ENCODE measurements around the gene AZIN2. TPM values are rescaled to one million over a fixed set of nuclear protein-coding genes. Genes with fewer than 3 reads are reported as not detected.
A peak's percentile ranks its signal among the peaks of the same experiment; 100 is the strongest.
"Not testable (repeated sequence)": the region's sequence is repeated elsewhere in the genome, so short reads cannot be mapped to it uniquely, and the experiment has no call there.

Gene AZIN2
- total RNA-seq, 2 donors from 2014 or later = 1.2 to 2.1 TPM

DNA sequence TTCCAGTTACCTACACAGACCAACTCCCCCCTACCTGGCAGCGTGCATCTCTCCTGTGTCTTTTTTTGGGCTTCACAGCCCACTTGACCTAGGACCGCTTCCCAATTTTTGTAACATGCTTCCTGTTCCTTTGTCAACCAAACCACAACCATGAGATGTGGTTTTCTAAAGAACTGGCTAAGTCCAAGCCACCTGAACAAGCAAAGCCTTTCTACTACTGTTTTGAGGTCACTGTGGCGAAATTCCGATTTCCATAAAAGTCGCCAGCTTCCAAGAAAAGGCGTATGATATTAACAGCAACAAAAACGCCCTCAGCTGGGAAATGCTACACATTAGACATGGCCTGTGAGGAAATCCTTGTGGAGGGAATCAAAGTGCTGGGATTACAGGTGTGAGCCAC, 31.6 kb upstream of the AZIN2 start:
- DNase-seq (ENCODE audit: low spot score in 2 of 2) (no peak), ATAC-seq (no peak)
- H3K27ac Mint-ChIP-seq = no peak overlapping the region

DNA sequence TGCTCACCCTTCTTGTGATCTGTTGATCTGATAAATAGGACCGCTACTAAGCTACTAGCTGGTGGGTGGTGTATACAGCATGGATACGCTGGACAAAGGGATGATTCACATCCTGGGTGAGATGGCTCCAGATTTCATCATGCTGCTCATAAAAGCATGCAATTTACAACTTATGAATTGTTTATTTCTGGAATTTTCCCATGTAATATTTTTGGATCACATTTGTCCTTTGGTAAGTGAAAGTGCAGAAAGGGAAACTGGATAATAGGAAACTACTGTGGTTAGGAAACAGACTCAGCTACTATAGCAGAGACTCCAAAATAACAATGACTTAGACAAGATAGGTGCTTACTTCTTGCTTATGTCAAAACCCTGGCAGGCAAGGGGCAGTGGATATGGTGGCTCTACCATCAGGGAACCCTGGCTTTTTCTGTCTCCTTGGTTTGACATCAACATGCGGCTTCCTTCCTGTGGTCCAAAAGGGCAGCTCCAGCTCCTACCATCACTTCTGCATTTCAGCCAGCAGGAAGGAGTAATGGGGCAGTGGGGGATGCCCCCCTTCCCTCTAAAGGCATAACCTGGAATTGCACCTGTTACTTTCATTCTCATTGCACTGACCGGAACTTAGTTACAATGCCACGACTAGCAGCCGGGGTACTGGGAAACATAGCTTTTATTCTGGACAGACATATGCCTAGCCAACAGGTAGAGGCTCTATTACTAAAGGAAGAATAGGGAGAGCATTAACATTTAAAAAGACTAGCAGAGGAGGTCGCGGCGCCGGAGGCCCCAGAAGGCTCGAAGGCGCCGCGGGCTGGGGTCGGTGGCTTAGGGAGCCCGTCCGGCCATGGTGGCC, 30.5 kb upstream of the AZIN2 start:
- no peak for DNase-seq (ENCODE audit: low spot score in 2 of 2)
- ATAC-seq = peak in 1 of 2 donors; percentile 11
- Mint-ChIP-seq H3K9me3 (no peaks in the 10 kb centered on the region), H3K36me3 (no peaks in the 10 kb centered on the region), H3K27ac (no peak overlapping the region)

More for the DNA sequence above, 31.6 kb upstream of the AZIN2 start:
- Mint-ChIP-seq H3K36me3 (no peaks in the 10 kb centered on the region), H3K9me3 (no peaks in the 10 kb centered on the region)

DNA sequence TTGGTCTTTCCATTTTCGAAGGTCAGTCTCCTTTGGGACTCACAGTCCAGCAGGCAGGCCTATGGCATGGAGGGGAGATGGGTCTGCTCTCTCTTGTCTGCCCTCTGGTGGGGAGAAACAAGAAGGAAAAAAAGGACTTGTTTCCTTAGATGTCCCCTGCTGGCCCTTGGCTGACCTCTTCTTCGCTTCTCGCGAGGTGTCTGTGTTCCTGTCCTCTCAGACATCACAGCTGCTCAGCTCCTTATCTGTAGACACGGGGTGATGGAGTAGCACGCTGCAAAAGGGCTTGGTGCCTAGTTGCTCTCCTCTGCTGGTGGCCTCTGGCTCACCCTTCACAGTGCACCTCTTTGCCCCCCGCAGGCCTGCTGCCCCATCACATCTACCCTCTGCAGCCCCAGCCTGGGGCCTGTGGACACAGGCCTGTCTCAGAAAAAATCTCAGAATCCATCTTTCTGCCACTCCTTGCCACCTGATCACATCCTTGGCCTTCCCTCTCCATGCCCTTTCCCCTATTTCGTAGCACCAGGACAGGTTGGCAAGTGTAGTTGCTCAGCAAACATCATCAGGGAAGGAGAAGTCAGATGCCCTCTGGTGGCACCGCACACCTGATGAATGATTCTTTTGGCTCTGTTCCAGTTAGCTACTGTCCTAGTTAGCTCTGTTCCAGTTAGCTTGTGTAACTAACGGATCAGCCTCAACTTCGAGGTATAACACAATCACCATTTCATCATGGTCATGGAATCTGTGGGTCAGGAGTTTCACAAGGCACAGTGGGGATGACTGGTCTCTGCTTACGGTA, 25.5 kb upstream of the AZIN2 start:
- Mint-ChIP-seq H3K27ac (no peak overlapping the region), H3K36me3 (no peaks in the 10 kb centered on the region), H3K9me3 (peaks cover 0 to 3% of the 10 kb centered on the region in 2 donors)
- ATAC-seq (peak; percentile 77 to 78), DNase-seq (ENCODE audit: low spot score in 2 of 2) (peak in 1 of 2 donors; percentile 29)

DNA sequence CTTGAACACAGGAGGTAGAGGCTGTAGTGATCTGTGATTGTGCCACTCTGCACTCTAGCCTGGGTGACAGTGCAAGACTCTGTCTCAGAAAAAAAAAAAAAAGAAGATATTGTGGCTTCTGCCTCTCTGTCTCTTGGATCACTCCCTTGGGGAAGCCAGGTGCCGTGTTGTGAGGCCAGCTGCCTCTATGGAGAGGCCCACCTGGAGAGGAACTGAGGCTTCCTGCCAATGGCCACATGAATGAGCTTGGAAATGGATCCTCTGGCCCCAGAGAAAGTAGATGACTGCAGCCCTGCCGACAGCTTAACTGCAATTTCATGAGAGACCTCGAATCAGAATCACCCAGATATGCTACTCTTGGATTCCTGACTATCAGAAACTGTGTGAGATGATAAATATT, 24.5 kb upstream of the AZIN2 start:
- Mint-ChIP-seq H3K9me3 (peaks cover 0 to 3% of the 10 kb centered on the region in 2 donors), H3K36me3 (no peaks in the 10 kb centered on the region), H3K27ac (no peak overlapping the region)
- no peak for DNase-seq (ENCODE audit: low spot score in 2 of 2)
- no peak for ATAC-seq

DNA sequence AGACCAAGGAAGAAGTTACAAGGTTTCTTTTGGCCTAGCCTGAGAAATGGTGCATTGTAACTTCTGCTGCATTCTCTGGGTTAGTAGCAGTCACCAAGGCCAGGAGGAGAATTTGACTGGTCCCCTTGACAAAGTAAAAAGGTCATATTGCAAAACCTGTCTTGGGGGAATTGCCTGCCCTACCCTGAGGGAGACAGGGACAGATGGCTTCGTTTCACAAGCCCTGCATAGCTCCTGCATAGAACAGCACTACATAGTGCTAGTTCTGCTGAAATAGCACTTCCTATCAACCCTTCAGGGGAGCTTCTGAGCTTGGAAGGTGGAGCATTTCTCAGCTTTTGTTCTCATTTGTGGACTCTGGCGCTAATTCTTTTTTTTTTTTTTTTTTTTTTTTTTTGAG, 23.9 kb upstream of the AZIN2 start:
- Mint-ChIP-seq H3K36me3 (peaks cover 5% of the 10 kb centered on the region in 2 donors), H3K9me3 (peaks cover 0 to 9% of the 10 kb centered on the region in 2 donors)

DNA sequence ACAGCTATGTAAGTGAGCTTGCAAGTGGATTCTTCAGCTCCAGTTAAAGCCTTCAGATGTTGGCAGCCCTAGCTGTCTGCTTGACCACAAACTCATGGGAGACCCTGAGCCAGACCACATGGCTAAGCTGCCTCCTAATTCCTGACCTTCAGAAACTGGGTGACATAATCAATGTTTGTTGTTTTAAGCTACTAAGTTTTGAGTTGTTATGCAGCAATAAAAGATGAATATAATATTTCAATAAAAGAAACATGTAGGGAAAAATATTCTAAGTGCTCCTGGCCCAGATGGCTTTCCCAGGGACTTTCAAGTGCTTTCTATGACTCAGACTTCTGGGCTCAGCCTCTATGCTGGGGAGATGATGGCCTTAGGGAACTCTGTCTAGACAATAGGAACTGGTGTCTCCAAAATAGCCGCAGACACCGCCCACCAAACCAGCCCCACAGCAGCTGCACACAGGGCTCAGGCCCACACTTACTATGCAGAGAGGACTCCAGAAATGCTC, 20.3 kb upstream of the AZIN2 start:
- no peak overlapping the region for H3K27ac Mint-ChIP-seq
- peaks cover 25 to 35% of the 10 kb centered on the region in 2 donors for H3K9me3 Mint-ChIP-seq
- peaks cover 33 to 36% of the 10 kb centered on the region in 2 donors for H3K36me3 Mint-ChIP-seq
- DNase-seq (ENCODE audit: low spot score in 2 of 2) = no peak
- ATAC-seq = no peak

More for the DNA sequence above, 23.9 kb upstream of the AZIN2 start:
- H3K27ac Mint-ChIP-seq = no peak overlapping the region
- DNase-seq (ENCODE audit: low spot score in 2 of 2) (no peak), ATAC-seq (no peak)

DNA sequence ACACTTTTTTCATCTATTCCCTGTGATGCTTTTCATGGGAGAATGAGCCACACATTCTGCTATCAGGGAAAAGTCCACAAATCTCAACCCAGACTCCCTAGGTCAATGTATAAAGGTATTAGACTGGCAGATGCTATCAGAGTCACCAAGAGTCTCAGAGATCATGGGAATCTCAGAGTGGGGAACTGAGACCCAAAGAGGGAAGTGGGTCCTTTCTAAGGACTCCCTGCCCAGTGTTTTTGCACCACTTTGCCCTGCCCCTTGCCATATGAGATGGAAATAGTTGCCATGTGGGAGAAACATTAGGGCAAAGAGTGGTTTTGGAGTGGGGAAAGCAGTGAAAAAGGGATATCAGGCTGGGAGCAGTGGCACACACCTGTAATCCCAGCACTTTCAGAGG, 19.1 kb upstream of the AZIN2 start:
- H3K36me3 Mint-ChIP-seq = peaks cover 36 to 40% of the 10 kb centered on the region in 2 donors
- peaks cover 26 to 39% of the 10 kb centered on the region in 2 donors for H3K9me3 Mint-ChIP-seq
- ATAC-seq = no peak
- H3K27ac Mint-ChIP-seq = no peak overlapping the region
- DNase-seq (ENCODE audit: low spot score in 2 of 2) = no peak

DNA sequence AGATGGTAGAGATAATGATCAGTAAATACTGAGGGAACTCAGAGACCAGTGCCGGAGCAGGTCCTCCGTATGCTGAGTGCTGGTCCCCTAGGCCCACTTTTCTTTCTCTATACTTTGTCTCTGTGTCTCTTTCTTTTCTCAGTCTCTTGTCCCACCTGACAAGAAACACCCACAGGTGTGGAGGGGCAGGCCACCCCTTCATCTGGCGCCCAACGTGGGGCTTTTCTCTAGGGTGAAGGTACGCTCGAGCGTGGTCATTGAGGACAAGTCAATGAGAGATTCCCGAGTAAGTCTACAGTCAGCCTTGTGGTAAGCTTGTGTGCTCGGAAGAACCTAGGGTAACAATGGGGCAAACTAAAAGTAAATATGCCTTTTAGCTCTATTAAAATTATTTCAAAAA, 16.7 kb upstream of the AZIN2 start:
- Mint-ChIP-seq H3K36me3 (peaks cover 46 to 50% of the 10 kb centered on the region in 2 donors), H3K9me3 (peaks cover 35 to 45% of the 10 kb centered on the region in 2 donors)
- DNase-seq (ENCODE audit: low spot score in 2 of 2) = not testable (repeated sequence)

DNA sequence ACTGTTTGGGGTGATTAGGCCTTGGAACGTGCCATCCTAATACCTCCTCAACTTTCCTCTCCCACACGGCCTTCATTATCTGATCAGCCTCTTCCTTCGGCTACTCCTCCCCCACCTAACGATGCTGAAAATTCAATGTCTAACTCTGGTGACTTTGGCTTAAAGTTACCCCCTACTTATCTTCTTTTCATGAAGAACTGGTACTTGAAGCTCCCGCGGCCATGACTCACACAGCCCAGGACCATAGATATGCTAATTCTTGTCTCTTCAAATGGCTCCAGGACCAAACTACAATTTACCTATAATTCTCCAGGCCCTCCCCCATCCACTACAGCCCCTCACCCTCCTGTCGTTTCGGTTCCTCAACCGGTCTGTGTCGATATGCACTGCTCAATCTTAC, 15.7 kb upstream of the AZIN2 start:
- no peak for ATAC-seq
- peaks cover 35 to 45% of the 10 kb centered on the region in 2 donors for H3K9me3 Mint-ChIP-seq

More for the DNA sequence above, 16.7 kb upstream of the AZIN2 start:
- ATAC-seq, H3K27ac Mint-ChIP-seq: not testable (repeated sequence)

DNA sequence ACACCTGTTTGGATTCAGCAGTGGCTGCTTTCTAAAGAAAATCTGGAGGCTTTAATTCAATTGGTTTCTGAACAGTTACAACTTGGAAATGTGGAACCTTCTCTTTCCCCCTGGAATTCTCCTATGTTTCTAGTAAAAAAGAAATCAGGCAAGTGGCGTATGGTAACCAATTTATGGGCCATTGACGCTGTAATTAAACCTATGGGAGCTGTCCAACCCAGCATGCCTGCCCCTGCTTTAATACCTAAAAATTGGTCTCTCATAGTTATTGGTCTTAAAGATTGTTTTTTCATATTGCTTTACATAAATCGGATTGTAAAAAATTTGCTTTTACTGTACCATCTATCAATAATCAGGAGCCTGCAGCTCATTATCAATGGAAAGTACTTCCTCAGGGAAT, 14.5 kb upstream of the AZIN2 start:
- peaks cover 35 to 45% of the 10 kb centered on the region in 2 donors for H3K9me3 Mint-ChIP-seq
- DNase-seq (ENCODE audit: low spot score in 2 of 2); ATAC-seq; H3K27ac Mint-ChIP-seq: not testable (repeated sequence)
- peaks cover 46 to 50% of the 10 kb centered on the region in 2 donors for H3K36me3 Mint-ChIP-seq

More for the DNA sequence above, 15.7 kb upstream of the AZIN2 start:
- Mint-ChIP-seq H3K27ac (no peak overlapping the region), H3K36me3 (peaks cover 46 to 50% of the 10 kb centered on the region in 2 donors)
- DNase-seq (ENCODE audit: low spot score in 2 of 2) = no peak

DNA sequence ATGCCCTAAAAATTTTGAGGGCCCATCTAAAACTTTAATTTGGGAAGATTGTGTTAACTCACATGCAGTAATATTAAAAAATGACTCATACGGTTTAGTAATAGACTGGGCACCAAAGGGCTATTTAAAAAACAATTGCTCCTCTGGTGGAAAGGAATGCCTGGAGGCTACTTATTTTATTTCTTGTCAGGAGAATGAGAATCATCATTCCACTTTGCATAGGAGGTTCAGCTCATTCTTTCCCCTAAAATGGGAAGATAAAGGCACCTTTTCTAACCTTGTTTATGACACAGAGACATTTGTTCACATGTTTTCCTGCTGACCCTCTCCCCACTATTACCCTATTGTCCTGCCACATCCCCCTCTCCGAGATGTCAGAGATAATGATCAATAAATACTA, 12.8 kb upstream of the AZIN2 start:
- peaks cover 34 to 36% of the 10 kb centered on the region in 2 donors for H3K36me3 Mint-ChIP-seq
- DNase-seq (ENCODE audit: low spot score in 2 of 2); H3K27ac Mint-ChIP-seq; ATAC-seq: not testable (repeated sequence)
- peaks cover 28 to 34% of the 10 kb centered on the region in 2 donors for H3K9me3 Mint-ChIP-seq

DNA sequence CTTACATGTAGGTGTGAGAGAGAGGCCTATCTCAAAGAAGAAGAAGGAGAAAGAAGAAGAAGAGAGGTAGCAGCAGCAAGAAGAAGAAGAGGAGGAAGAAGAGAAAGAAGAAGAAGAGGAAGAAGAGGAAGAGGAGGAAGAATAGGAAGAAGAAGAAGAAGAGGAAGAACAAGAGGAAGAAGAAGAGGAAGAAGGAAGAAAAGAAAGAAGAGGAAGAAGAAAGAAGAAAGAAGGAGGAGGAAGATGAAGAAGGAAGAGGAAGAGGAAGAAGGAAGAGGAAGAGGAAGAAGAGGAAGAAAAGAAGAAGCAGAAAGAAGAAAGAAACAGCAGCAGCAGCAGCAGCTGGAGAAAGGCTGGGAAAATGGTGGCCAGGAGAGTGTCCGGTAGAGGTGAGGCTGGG, 10.3 kb upstream of the AZIN2 start:
- DNase-seq (ENCODE audit: low spot score in 2 of 2) = no peak
- H3K9me3 Mint-ChIP-seq = peaks cover 10 to 13% of the 10 kb centered on the region in 2 donors
- no peak for ATAC-seq
- peaks cover 14 to 15% of the 10 kb centered on the region in 2 donors for H3K36me3 Mint-ChIP-seq
- H3K27ac Mint-ChIP-seq = peak overlapping the region in 1 of 2 donors; percentile 69

DNA sequence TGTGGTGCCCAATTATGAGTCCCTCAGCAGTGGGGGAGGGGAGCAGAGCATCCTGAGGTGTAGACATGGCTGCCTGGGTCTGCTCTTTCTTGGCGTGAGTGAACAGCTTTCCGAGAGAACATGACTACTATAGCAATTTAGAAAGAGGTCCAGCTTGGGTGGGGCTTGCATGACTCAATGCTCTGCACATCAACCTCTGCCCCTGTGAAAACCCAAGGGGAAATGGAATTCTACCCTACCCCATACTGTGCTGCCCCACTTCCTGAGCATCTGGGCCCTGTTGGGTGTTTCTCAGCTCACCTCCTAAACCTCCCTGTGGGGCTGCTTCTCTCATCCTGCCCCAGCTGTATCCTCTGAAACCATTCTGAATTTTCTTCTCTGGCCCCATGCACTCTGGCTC, 8.2 kb upstream of the AZIN2 start:
- ATAC-seq (no peak), DNase-seq (ENCODE audit: low spot score in 2 of 2) (no peak)
- Mint-ChIP-seq H3K9me3 (peaks cover under 1% of the 10 kb centered on the region in 2 donors), H3K27ac (peak overlapping the region in 1 of 2 donors; percentile 70), H3K36me3 (peaks cover 1 to 2% of the 10 kb centered on the region in 2 donors)

DNA sequence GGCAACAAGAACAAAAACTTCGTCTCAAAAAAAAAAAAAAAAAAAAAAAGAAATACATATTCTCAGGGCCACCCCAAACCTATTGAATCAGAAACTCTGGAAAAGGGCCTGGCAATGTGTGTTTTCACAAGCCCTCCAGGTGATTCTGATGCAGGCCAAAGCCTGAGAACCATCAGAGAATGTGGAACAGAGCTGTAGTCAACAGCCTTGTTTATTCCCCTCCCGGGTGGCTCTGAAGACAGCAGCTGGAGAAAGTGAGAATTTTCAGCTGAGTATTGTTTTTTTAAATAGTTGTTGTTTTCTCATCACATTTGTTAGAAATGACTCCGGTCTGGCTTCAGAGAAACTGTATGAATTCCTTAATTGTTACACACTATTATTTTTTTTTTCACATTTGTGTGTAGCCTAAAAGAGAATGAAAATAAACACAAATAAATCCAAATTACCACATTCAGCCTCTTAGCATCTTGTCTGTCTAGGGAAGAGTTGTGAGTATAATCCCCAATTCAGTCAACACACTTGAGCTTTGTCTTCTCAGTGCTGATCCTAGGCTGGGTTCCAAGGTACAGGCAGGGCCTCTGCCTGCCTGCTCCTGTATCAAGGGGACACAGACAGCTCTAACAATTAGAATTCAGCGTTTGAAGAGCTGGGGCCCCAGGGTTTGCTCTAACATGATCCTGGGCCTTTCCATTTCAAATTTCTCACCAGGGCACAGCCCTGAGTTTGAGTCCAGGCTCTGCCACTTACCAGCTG, 6.6 kb upstream of the AZIN2 start:
- DNase-seq (ENCODE audit: low spot score in 2 of 2) (no peak), ATAC-seq (no peak)
- H3K9me3 Mint-ChIP-seq = no peaks in the 10 kb centered on the region
- no peak overlapping the region for H3K27ac Mint-ChIP-seq
- H3K36me3 Mint-ChIP-seq = no peaks in the 10 kb centered on the region

DNA sequence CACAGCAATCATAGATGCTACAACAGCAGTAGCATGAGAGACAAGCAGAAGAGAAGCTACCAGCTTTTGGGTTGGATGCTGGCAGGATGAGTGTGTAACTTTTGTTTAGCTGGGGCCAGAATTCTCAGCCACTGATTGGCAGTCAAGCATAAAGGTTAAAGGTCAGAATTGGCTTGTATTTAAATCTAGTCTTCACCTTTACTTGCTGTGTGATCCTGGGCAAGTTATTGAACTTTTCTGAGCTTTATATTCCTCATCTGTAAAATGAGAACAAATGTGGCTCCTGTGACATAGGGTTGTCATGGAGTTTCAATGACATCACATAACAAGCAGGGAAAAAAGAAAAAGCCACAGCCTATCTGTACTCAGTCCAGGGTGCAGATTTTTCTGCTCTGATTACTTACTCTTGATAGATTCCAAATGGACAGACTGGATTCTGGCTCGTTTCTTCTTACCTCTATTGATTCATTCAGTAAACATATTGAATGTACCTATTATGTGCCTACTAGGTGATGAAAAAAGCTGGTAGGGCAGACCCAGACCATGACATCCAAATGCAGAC, 2.8 kb upstream of the AZIN2 start:
- DNase-seq (ENCODE audit: low spot score in 2 of 2) = no peak
- ATAC-seq = no peak
- Mint-ChIP-seq H3K27ac (no peak overlapping the region), H3K36me3 (no peaks in the 10 kb centered on the region), H3K9me3 (no peaks in the 10 kb centered on the region)

DNA sequence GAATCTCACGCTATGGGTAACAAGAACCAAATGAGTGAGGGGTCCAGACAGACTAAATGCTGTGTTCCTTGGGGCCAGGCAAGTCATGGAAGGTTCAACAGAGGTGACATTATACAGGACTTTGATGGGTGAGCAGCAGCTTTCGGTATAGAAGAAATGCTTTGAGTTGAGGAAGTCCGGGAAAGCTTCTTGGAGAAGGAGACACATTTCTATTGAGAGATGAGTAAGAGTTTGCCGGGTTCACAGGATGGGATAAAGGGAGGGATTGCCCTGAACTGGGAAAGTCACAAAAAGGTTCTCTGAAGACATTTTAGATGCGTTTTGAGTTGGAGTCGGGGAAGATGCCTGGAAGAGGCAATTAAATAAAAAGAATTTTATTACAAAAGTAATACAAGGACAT, 580 bp upstream of the AZIN2 start:
- DNase-seq (ENCODE audit: low spot score in 2 of 2) = no peak
- no peaks in the 10 kb centered on the region for H3K36me3 Mint-ChIP-seq
- no peak for ATAC-seq

More for the DNA sequence above, 580 bp upstream of the AZIN2 start:
- H3K27ac Mint-ChIP-seq = peak overlapping the region; percentile 46 to 56
- H3K9me3 Mint-ChIP-seq = no peaks in the 10 kb centered on the region
